GM18868 (cell line): ENCODE results near the gene HTR3E.

Source experiments
- ATAC-seq: cut with Tn5 transposase; IDR thresholded peaks from one replicate; pipeline ENCODE4 v1.9.1; 2021; ENCODE audit warnings: mild to moderate bottlenecking, moderate library complexity; ENCODE audit not compliant: unreplicated experiment

Gene HTR3E

DNA sequence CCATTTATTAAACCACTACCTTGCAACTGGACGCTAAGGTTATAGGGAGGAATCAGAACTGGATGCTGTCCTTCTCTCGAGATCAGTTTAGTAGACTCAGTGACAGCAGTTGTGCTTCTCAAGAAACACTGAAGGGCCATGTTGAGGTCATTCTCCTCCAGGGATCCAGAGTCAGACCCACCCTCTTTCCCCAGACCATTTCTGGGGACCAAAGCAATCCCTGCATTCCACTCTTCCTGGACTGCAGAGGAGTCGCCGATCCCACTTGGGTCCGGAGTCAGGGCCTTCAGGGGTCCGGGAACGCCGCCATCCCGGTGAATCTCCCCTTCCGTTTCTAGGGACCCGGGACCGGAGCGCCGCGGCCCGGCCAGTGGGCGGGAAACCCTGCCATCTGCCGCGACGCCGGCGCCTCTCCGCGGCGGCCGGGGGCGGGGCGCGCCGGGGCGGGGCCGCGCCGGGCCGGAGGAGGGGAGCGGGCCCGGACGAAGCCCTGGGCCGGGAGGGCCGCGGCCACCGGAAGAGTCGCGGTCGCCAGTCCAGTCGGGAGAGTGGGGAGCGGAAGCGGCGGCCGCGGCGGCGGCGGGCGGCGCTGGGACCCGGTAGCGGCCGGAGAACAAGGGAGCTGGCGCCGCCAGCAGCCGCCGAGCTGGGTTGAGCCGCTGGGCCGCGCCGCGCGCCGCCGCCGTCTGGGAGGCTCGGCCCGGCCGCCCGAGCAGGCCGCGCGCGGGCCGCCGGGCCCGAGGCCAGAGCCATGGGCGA lies 58.2 kb downstream of the HTR3E start, which contains the start of gene DVL3:
Gene DVL3, plus strand, starts transcription at position 493 of the 759 bp plus-strand sequence. Its CDS starts 259 bp downstream, at position 752.
- peak; percentile 77 for ATAC-seq

DNA sequence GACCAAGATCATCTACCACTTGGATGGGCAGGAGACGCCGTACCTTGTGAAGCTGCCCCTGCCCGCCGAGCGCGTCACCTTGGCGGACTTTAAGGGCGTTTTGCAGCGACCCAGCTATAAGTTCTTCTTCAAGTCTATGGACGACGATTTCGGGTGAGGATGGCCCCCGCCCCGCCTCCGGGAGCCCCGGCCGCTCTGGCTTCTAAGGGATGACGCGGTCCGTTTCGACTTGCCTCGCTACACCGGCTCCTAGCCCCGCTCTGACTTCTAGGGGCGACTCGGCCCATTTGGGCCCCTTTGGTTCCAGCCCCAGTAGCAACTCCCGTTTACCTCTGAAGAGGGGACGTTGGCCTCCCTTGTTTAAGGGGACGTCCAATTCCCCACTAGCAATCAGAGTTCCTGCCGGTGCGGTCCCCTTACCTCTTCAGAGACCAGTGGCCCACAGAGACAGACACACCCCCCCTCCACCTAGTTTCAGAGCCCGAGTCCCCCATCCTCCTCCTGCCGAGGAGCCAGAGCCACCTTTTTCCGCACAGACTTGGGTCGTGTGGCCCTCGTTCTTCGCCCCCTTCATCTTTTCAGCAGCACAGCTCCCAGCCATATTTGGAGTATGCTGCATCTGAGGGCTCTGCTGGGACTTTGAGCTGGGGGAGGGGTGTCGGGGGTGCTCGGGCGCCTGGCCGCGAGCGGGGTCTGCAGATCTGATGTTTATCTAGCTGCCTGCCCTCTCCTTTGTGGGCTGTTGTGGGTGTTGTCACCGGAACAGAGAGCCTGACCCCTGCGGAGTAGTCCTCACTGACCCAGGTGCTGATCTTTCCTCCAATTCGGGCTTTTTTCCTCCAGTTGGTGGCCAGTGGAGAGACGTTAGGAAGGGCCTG lies 59.0 kb downstream of the HTR3E start:
- ATAC-seq: peak; percentile 20

DNA sequence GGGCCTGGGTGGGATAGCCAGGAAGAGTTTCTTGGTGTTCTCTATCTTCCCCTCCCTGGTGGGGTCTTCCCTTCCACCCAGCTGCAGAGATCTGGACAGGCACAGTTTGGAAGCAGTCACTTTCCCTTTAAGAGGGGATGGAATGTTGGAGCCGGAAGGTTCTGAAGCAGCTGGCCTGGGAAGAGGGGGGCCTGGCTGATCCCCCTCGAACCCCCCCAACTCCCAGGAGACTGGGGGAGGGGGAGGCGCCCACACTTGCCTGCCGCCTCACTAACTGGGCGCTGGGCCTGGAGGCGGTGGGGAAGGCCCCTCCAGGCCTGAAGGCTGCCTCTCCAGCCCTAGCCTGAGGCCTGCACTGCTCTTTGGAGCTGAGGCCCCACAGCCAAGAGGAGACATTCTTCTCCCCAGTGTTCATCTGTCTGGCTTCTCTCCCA lies 59.7 kb downstream of the HTR3E start:
- no peak for ATAC-seq
